Ovary (tissue), 3 donors: ENCODE results near the gene ANXA6.

Experiments used
- POLR2A ChIP-seq: fragments of 450-650 bp; IDR thresholded peaks from one replicate; pipeline ENCODE4 v1.6.1; 2017; ENCODE audit warnings: antibody characterized with exemption, mild to moderate bottlenecking, moderate library complexity
- TF ChIP-seq, protein P1 (sequence below), 3 donors: fragments of 450-650 bp in 2 of 3; fragments of 200-600 bp in 1 of 3; IDR thresholded peaks; one replicate each; pipeline versions ENCODE4 v1.5.1 to v1.8.0; 2016 to 2022; ENCODE audit warnings: antibody characterized with exemption in 3 of 3, mild to moderate bottlenecking in 1 of 3
- donor health status: DM: no; HTN: no; CAD: no.

DNA sequence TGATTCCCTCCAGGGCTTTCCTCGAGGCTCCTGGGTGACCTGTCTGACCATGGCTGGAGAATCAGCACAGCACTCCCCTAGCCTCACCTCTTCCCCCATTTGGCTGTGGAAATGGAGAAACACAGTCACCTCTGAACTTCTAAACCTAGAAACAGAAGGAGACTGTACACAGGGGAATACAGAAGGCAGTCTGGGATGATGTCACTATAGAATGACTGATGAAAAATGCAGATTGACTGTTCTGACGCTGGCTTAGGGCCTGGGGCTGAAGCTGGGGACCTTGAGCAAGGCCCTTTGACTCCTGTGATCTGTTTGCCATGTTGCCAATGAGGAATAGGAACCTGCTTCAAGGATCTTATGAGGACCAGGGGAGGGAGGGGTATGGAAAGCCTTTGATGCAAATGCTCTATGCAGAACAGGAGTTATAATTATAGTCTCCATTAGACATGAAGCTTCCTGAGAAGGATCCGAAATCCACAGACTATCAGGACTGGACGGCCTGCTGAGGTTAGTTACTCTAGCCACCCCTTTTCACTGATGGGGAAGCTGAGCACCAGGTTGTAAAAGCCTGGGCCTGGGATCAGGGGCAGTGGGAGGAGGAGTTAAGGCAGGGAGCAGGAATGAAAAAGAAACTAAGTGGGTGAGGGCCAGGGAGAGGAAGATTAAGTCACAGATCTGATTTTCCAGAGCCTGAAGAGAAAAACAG lies 24.4 kb upstream of the ANXA6 start:
- TF ChIP-seq, protein P1, sequence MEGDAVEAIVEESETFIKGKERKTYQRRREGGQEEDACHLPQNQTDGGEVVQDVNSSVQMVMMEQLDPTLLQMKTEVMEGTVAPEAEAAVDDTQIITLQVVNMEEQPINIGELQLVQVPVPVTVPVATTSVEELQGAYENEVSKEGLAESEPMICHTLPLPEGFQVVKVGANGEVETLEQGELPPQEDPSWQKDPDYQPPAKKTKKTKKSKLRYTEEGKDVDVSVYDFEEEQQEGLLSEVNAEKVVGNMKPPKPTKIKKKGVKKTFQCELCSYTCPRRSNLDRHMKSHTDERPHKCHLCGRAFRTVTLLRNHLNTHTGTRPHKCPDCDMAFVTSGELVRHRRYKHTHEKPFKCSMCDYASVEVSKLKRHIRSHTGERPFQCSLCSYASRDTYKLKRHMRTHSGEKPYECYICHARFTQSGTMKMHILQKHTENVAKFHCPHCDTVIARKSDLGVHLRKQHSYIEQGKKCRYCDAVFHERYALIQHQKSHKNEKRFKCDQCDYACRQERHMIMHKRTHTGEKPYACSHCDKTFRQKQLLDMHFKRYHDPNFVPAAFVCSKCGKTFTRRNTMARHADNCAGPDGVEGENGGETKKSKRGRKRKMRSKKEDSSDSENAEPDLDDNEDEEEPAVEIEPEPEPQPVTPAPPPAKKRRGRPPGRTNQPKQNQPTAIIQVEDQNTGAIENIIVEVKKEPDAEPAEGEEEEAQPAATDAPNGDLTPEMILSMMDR (IDR thresholded peaks at IDR 0.05), result no peak
- no peak for TF ChIP-seq POLR2A
